K562 (cell line): ENCODE results near the gene KLHDC7B. TPM values are rescaled to one million over a fixed set of nuclear protein-coding genes. Genes with fewer than 3 reads are reported as not detected.

ENCODE experiments used
- ATAC-seq: fragments of 200-7000 bp; cut with Tn5 transposase; 3 replicates; pipeline ENCODE4 v1.9.1; 2020; ENCODE audit warnings: moderate library complexity
- BruUV-seq: library from RNA; stranded (reverse); fragments of 400-500 nt; replicated peaks from 2 replicates; lab custom pipeline; 2021; lab: Mats Ljungman, UMichigan
- CTCF ChIA-PET: fragments of 300-600 bp; formaldehyde crosslinking; extraction: SDS; loops from one replicate; lab custom pipeline; 2021; ENCODE audit warnings: low intra/inter-chr PET ratio; lab: Yijun Ruan, JAX
- POLR2A ChIA-PET: fragments of 300-600, 350-650 bp; sonication (Branson Sonifier 250); formaldehyde crosslinking; extraction: SDS; loops from one replicate; lab custom pipeline; 2021; ENCODE audit warnings: antibody characterized with exemption, inconsistent platforms; lab: Yijun Ruan, JAX
- DNase-seq, 4 experiments: peaks; one replicate each; pipeline versions ENCODE4 v3.0.0 to v3.0.0-alpha.2; 2011 to 2018; ENCODE audit warnings: low spot score in 3 of 4, mixed read lengths in 3 of 4; ENCODE audit errors: extremely low read depth in 1 of 4
- FAIRE-seq: peaks from 2 replicates; lab custom pipeline; 2011; peaks lifted over from hg19 to GRCh38; lab: Jason Lieb, UNC
- H2AFZ ChIP-seq: 2 replicates; pipeline ENCODE4 v1.6.0; 2011; ENCODE audit warnings: low read depth, low read length, control low read depth, inconsistent platforms
- H3K27ac ChIP-seq: fragments of 200-600 bp; 3 replicates; pipeline ENCODE4 v1.8.0; 2011; ENCODE audit warnings: low read depth, mild to moderate bottlenecking, control low read depth, inconsistent platforms, low read length, moderate library complexity, mixed read lengths; ENCODE audit errors: extremely low read depth
- H3K27me3 ChIP-seq, 2 experiments: fragments of 300-600 bp in 1 of 2; 2 replicates in 1 of 2; 3 replicates in 1 of 2; pipeline versions ENCODE4 v1.6.0 to v1.8.0; 2011; ENCODE audit warnings: inconsistent platforms in 2 of 2, low read length in 2 of 2, mild to moderate bottlenecking in 1 of 2, mixed read lengths in 1 of 2, moderate library complexity in 1 of 2; ENCODE audit not compliant: control insufficient read depth in 2 of 2, insufficient read depth in 2 of 2
- H3K36me3 ChIP-seq: fragments of 300-600 bp; 3 replicates; pipeline ENCODE4 v1.8.0; 2011; ENCODE audit warnings: mild to moderate bottlenecking, low read length, inconsistent platforms; ENCODE audit not compliant: control insufficient read depth, insufficient read depth
- H3K4me1 ChIP-seq, 2 experiments: fragments of 200-600 bp in 1 of 2; replicated peaks in 1 of 2; 2 replicates in 1 of 2; 3 replicates in 1 of 2; pipeline versions ENCODE4 v1.5.1 to v1.8.0; 2011; ENCODE audit warnings: inconsistent platforms in 2 of 2, low read length in 2 of 2, mild to moderate bottlenecking in 1 of 2, mixed read lengths in 1 of 2, moderate library complexity in 1 of 2; ENCODE audit not compliant: control insufficient read depth in 2 of 2, insufficient read depth in 2 of 2
- H3K4me2 ChIP-seq: 2 replicates; pipeline ENCODE4 v1.6.1; 2011; ENCODE audit warnings: low read length, control low read depth, inconsistent platforms, mixed read lengths; ENCODE audit not compliant: insufficient read depth
- H3K4me3 ChIP-seq: fragments of 200-600 bp; sonication (generic), shearing (Covaris generic); 2 replicates; pipeline ENCODE4 v1.5.1; 2016; ENCODE audit warnings: control low read depth, inconsistent platforms
- H3K79me2 ChIP-seq: fragments of 200-600 bp; 3 replicates; pipeline ENCODE4 v1.8.0; 2011; ENCODE audit warnings: low read length, inconsistent platforms; ENCODE audit not compliant: control insufficient read depth, insufficient read depth
- H3K9ac ChIP-seq, 2 experiments: 2 replicates each; pipeline versions ENCODE4 v1.6.0 to v1.6.1; 2011; ENCODE audit warnings: low read depth in 2 of 2, low read length in 2 of 2, control low read depth in 1 of 2, inconsistent platforms in 1 of 2, mild to moderate bottlenecking in 1 of 2, mixed read lengths in 1 of 2; ENCODE audit not compliant: insufficient read depth in 1 of 2
- H3K9me1 ChIP-seq: one replicate; pipeline ENCODE4 v1.6.0; 2011; ENCODE audit warnings: inconsistent platforms, mild to moderate bottlenecking, low read length, moderate library complexity; ENCODE audit not compliant: control insufficient read depth, insufficient read depth
- H3K9me3 ChIP-seq: replicated peaks from 2 replicates; pipeline ENCODE4 v1.5.1; 2011; ENCODE audit warnings: low read depth, low read length, inconsistent platforms; ENCODE audit not compliant: control insufficient read depth, insufficient read depth
- H4K20me1 ChIP-seq: replicated peaks from 2 replicates; pipeline ENCODE4 v1.6.1; 2011; ENCODE audit warnings: low read length, inconsistent platforms, mixed read lengths; ENCODE audit not compliant: control insufficient read depth, insufficient read depth
- BRF2 ChIP-seq: IDR thresholded peaks from 3 replicates; pipeline ENCODE4 v1.6.1; 2011; ENCODE audit warnings: borderline replicate concordance, mild to moderate bottlenecking; ENCODE audit not compliant: insufficient read length, insufficient read depth
- CBX1 ChIP-seq: sonication (generic); IDR thresholded peaks from 2 replicates; pipeline ENCODE4 v1.6.1; 2016; ENCODE audit warnings: antibody characterized with exemption, low read depth, mild to moderate bottlenecking
- EWSR1 ChIP-seq: fragments of 450-650 bp; IDR thresholded peaks from 2 replicates; pipeline ENCODE4 v1.6.1; 2018; ENCODE audit warnings: borderline replicate concordance, mild to moderate bottlenecking, low read depth, moderate library complexity; ENCODE audit not compliant: partially characterized antibody
- GTF2E2 ChIP-seq: fragments of 200-800 bp; sonication (Bioruptor generic); IDR thresholded peaks from 2 replicates; pipeline ENCODE4 v1.6.1; 2016; ENCODE audit warnings: missing genetic modification characterization, missing compliant biosample characterization
- HMGN3 ChIP-seq: IDR thresholded peaks from 2 replicates; pipeline ENCODE4 v1.6.1; 2011; ENCODE audit warnings: borderline replicate concordance, low read depth, mild to moderate bottlenecking, mixed read lengths, low read length; ENCODE audit not compliant: insufficient read length; ENCODE audit errors: extremely low read depth
- KDM5B ChIP-seq: fragments of 200-600 bp; sonication (generic); IDR thresholded peaks from 2 replicates; pipeline ENCODE4 v1.6.1; 2012; ENCODE audit warnings: low read depth, mild to moderate bottlenecking, moderate library complexity, low read length, control low read depth, inconsistent platforms; ENCODE audit not compliant: insufficient replicate concordance
- POLR2G ChIP-seq: fragments of 200-400 bp; formaldehyde crosslinking; IDR thresholded peaks from 2 replicates; pipeline ENCODE4 v1.6.1; 2017; ENCODE audit warnings: low read depth, mild to moderate bottlenecking, antibody characterized with exemption, low read length, moderate library complexity
- RBFOX2 ChIP-seq: fragments of 200-400 bp; formaldehyde crosslinking; IDR thresholded peaks from 2 replicates; pipeline ENCODE4 v1.6.1; 2017; ENCODE audit warnings: low read depth, mild to moderate bottlenecking, low read length, moderate library complexity
- SP2 ChIP-seq: IDR thresholded peaks from 2 replicates; pipeline ENCODE4 v1.6.1; 2011; ENCODE audit warnings: mild to moderate bottlenecking, low read depth, low read length, moderate library complexity; ENCODE audit not compliant: poor library complexity, severe bottlenecking; ENCODE audit errors: extremely low read depth
- WGBS: fragments of 100-300 bp; shearing (Covaris generic); methylation state at CpG from one replicate; pipeline ENCODE4 v1.1.6; 2016; ENCODE audit warnings: low coverage, mixed read lengths; ENCODE audit not compliant: insufficient coverage; ENCODE audit errors: missing lambda C conversion rate; 5-methylcytosine and 5-hydroxymethylcytosine counted together
- in situ Hi-C: fragments of 300-500 bp; cut with MboI; formaldehyde crosslinking; loops from 4 replicates; pipeline ENCODE4 v1.15.0; 2018; ENCODE audit warnings: inconsistent platforms, mixed read lengths
- intact Hi-C: fragments of 100-400 bp; cut with micrococcal nuclease; formaldehyde crosslinking; loops from 2 replicates; pipeline ENCODE4 v1.14.2; 2022
- polyA plus RNA-seq, 8 experiments: library from polyadenylated mRNA; depleted of rRNA in 4 of 8; stranded (reverse) in 5 of 8; unstranded in 3 of 8; fragments of >200 nt; fragmentation: Nextera tagmentation in 2 of 8; fragmentation: Illumina TruSeq in 1 of 8; extraction: Ambion mirVana in 2 of 8; extraction: Trizol in 1 of 8; gene quantifications; 2 replicates each; pipeline versions ENCODE4 v1.2.1 to v1.2.3, GENCODE V29; 2011 to 2014; ENCODE audit warnings: inconsistent platforms in 1 of 8, missing spikeins in 1 of 8
- total RNA-seq, 7 experiments: library from RNA; depleted of rRNA in 6 of 7; stranded (reverse); fragments of >200 nt in 6 of 7; fragmentation: Illumina TruSeq in 2 of 7; extraction: Trizol in 2 of 7; gene quantifications; 2 replicates each; pipeline versions ENCODE4 v1.2.1 to v1.2.3, GENCODE V29; 2011 to 2021; ENCODE audit warnings: low replicate concordance in 1 of 7
- TF ChIP-seq, protein P1 (sequence below): sonication (generic); formaldehyde crosslinking; IDR thresholded peaks from 2 replicates; pipeline ENCODE4 v1.8.0; 2022; ENCODE audit warnings: missing genetic modification reagents, mild to moderate bottlenecking, borderline replicate concordance

KLHDC7B gene
- total and polyA plus RNA-seq, 9 of the 15 experiments (the other 6 are each of a cell fraction or from before 2014, with no cell fraction given): 0.04 to 0.22 (median 0.05) TPM; not detected in 4

DNA sequence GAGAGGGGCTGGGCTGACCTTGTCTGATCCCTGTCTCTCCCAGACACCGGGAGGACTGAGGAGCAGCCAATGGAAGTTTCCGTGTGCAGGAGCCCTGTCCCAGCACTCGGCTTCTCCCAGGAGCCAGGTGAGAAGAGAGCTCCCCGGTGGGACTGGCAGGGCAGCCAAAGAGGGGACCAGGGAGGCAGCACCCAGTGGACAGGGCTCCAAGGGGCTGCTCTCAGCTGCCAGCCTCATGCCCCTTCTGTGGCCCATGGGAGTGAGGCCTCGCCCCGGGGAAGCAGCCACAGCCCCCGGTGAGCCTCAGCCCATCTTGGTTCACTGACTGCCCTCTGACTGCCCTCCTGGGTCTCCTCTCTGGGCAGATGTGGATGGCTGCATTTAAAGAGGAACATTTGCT, 27.1 kb upstream of the KLHDC7B start (continued):
- TF ChIP-seq BRF2 (no peak), SP2 (no peak), HMGN3 (no peak), GTF2E2 (tag) (no peak), KDM5B (no peak)
- TF ChIP-seq, protein P1, sequence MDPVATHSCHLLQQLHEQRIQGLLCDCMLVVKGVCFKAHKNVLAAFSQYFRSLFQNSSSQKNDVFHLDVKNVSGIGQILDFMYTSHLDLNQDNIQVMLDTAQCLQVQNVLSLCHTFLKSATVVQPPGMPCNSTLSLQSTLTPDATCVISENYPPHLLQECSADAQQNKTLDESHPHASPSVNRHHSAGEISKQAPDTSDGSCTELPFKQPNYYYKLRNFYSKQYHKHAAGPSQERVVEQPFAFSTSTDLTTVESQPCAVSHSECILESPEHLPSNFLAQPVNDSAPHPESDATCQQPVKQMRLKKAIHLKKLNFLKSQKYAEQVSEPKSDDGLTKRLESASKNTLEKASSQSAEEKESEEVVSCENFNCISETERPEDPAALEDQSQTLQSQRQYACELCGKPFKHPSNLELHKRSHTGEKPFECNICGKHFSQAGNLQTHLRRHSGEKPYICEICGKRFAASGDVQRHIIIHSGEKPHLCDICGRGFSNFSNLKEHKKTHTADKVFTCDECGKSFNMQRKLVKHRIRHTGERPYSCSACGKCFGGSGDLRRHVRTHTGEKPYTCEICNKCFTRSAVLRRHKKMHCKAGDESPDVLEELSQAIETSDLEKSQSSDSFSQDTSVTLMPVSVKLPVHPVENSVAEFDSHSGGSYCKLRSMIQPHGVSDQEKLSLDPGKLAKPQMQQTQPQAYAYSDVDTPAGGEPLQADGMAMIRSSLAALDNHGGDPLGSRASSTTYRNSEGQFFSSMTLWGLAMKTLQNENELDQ: no peak

DNA sequence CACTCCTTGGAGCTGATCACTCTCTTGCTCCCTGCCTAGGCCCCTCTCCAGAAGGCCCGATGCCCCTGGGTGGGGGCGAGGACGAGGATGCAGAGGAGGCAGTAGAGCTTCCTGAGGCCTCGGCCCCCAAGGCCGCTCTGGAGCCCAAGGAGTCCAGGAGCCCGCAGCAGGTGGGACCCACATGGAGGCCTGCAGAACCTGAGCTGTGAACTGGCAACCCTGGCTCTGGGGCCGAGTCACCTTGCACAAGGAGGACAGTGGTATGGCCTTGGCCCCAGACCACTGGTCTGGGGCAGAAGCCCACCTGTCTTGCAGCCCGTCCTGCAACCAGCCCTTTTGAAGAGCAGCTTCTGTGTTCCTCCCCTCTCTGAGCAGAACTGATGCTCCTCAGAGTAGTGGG, 26.5 kb upstream of the KLHDC7B start:
- Histone ChIP-seq H3K4me1 (peaks cover 0 to 16% of the 10 kb centered on the region in 2 experiments; a peak in 3 of 5 replicates), H3K4me3 (no peak overlapping the region), H3K9me1 (no peaks in the 10 kb centered on the region), H3K36me3 (peaks cover 79% of the 10 kb centered on the region; the same call in 1 of the 3 replicates), H2AFZ (no peak overlapping the region), H4K20me1 (0 out of 2 replicates have a peak, but pooled peaks cover 4% of the 10 kb centered on the region), H3K4me2 (no peak overlapping the region), H3K27me3 (no peaks in the 10 kb centered on the region), H3K9me3 (no peaks in the 10 kb centered on the region), H3K9ac (no peak overlapping the region), H3K79me2 (peaks cover 25% of the 10 kb centered on the region), H3K27ac (no peak overlapping the region)
- BruUV-seq: no TSS peak
- DNase-seq (no peak), ATAC-seq (no peak), FAIRE-seq (no peak)
- intact Hi-C loops: no loop called here
- peak; percentile 41 for TF ChIP-seq POLR2G
- no peak for TF ChIP-seq EWSR1
- TF ChIP-seq CBX1: no peak
- peak; percentile 28; the same call in 1 of the 2 replicates for TF ChIP-seq RBFOX2
- CTCF ChIA-PET: no interaction called here
- in situ Hi-C loops: no loop called here
- POLR2A ChIA-PET: interaction anchor here (1.8 to 2.7 kb wide), 2 partner anchors 9 to 11 kb away, joined by 6 to 11 read pairs; partner anchors contain the start of genes LMF2 and NCAPH2
- 92% methylated on average over 5 of the region's 8 CpGs for WGBS
